ENCODE measurements around the gene QSOX1. TPM values are rescaled to one million over a fixed set of nuclear protein-coding genes. Genes with fewer than 3 reads are reported as not detected.

The QSOX1 gene
- total RNA-seq, 1 donor from 2014 or later: 156 TPM

- H3K79me2 ChIP-seq (ENCODE audit: insufficient read depth, low read length): no peaks in the 10 kb centered on the region
- H3K4me3 ChIP-seq (ENCODE audit: insufficient read depth, low read depth, low read length): no peak overlapping the region
- no peak overlapping the region for H2AFZ ChIP-seq (ENCODE audit: low read depth, low read length)
- H3K9me3 Mint-ChIP-seq (ENCODE audit: unreplicated experiment): peaks cover 2% of the 10 kb centered on the region
- no peaks in the 10 kb centered on the region for H3K36me3 Mint-ChIP-seq (ENCODE audit: low read depth, unreplicated experiment)
- H3K27me3 Mint-ChIP-seq (ENCODE audit: low read depth, unreplicated experiment): peaks cover 23% of the 10 kb centered on the region
- FAIRE-seq (no peak), DNase-seq (ENCODE audit: low read depth) (no peak)
- no peaks in the 10 kb centered on the region for H3K9me3 ChIP-seq (ENCODE audit: insufficient read depth, low read depth, low read length)
- H3K9ac ChIP-seq (ENCODE audit: low read length): no peak overlapping the region
- H4K20me1 ChIP-seq (ENCODE audit: insufficient read depth, low read length): no peaks in the 10 kb centered on the region
- H3K4me1 ChIP-seq (ENCODE audit: insufficient read depth, low read length): peaks cover 2% of the 10 kb centered on the region
- TF ChIP-seq CTCF (IDR thresholded peaks at IDR 0.05; ENCODE audit: insufficient read depth, low read depth, low read length): no peak
- peak overlapping the region; percentile 66 for H3K27ac Mint-ChIP-seq (ENCODE audit: unreplicated experiment)
- peaks cover 14% of the 10 kb centered on the region for H3K4me1 Mint-ChIP-seq (ENCODE audit: low read depth, unreplicated experiment)
- H3K4me2 ChIP-seq (ENCODE audit: low read length): no peak overlapping the region
- H3K36me3 ChIP-seq (ENCODE audit: insufficient read depth, low read length): no peaks in the 10 kb centered on the region
- H3K27me3 ChIP-seq (ENCODE audit: insufficient read depth, low read length): peaks cover 7% of the 10 kb centered on the region
- no peak overlapping the region for H3K4me3 Mint-ChIP-seq (ENCODE audit: unreplicated experiment)
- no peak overlapping the region for H3K27ac ChIP-seq (ENCODE audit: low read depth, low read length)
Observed at GRCh38 chr1:180248731-180249681, 94.3 kb downstream of the QSOX1 start.

- Histone ChIP-seq H4K20me1 (ENCODE audit: insufficient read depth, low read length) (no peaks in the 10 kb centered on the region), H3K36me3 (ENCODE audit: insufficient read depth, low read length) (no peaks in the 10 kb centered on the region), H3K79me2 (ENCODE audit: insufficient read depth, low read length) (no peaks in the 10 kb centered on the region), H3K27ac (ENCODE audit: low read depth, low read length) (no peak overlapping the region), H3K9me3 (ENCODE audit: insufficient read depth, low read depth, low read length) (no peaks in the 10 kb centered on the region), H3K4me3 (ENCODE audit: insufficient read depth, low read depth, low read length) (no peak overlapping the region), H3K9ac (ENCODE audit: low read length) (no peak overlapping the region), H3K4me2 (ENCODE audit: low read length) (peak overlapping the region; percentile 38), H3K27me3 (ENCODE audit: insufficient read depth, low read length) (peaks cover 3% of the 10 kb centered on the region), H3K4me1 (ENCODE audit: insufficient read depth, low read length) (peaks cover 2% of the 10 kb centered on the region), H2AFZ (ENCODE audit: low read depth, low read length) (no peak overlapping the region)
- Mint-ChIP-seq H3K36me3 (ENCODE audit: low read depth, unreplicated experiment) (no peaks in the 10 kb centered on the region), H3K4me1 (ENCODE audit: low read depth, unreplicated experiment) (peaks cover 14% of the 10 kb centered on the region), H3K4me3 (ENCODE audit: unreplicated experiment) (peak overlapping the region; percentile 4), H3K27ac (ENCODE audit: unreplicated experiment) (peak overlapping the region; percentile 66), H3K27me3 (ENCODE audit: low read depth, unreplicated experiment) (peaks cover 21% of the 10 kb centered on the region), H3K9me3 (ENCODE audit: unreplicated experiment) (peaks cover 2% of the 10 kb centered on the region)
- no peak for DNase-seq (ENCODE audit: low read depth)
- no peak for TF ChIP-seq EZH2 (IDR thresholded peaks at IDR 0.05; ENCODE audit: insufficient read depth, low read length)
- TF ChIP-seq CTCF (IDR thresholded peaks at IDR 0.05; ENCODE audit: insufficient read depth, low read depth, low read length): no peak
- no peak for FAIRE-seq
Observed at GRCh38 chr1:180249725-180250498, 95.2 kb downstream of the QSOX1 start.

Measured in astrocyte (in vitro differentiated cells and primary cell).